ENCODE results near the gene ATG7. TPM values are rescaled to one million over a fixed set of nuclear protein-coding genes. Genes with fewer than 3 reads are reported as not detected.

The ATG7 gene
- total RNA-seq, 2 donors from 2014 or later, result 33.9 to 38.4 TPM

- Histone ChIP-seq H3K9ac (ENCODE audit: extremely low read depth, low read length, poor library complexity, severe bottlenecking) (no peak overlapping the region), H3K36me3 (ENCODE audit: control insufficient read depth, insufficient read depth, low read length) (no peaks in the 10 kb centered on the region), H3K9me3 (ENCODE audit: control insufficient read depth, low read length) (no peaks in the 10 kb centered on the region), H3K27me3 (ENCODE audit: control insufficient read depth, insufficient read depth, low read length, poor library complexity, severe bottlenecking) (no peaks in the 10 kb centered on the region), H3K27ac (ENCODE audit: low read depth, low read length) (no peak overlapping the region), H3K4me3 (ENCODE audit: low read length) (no peak overlapping the region), H3K4me1 (ENCODE audit: control insufficient read depth, insufficient read depth, low read length) (no peaks in the 10 kb centered on the region)
- Mint-ChIP-seq H3K27ac (no peak overlapping the region), H3K36me3 (ENCODE audit: low read depth) (peaks cover 12% of the 10 kb centered on the region), H3K4me3 (no peak overlapping the region), H3K4me1 (peaks cover 4% of the 10 kb centered on the region), H3K27me3 (ENCODE audit: insufficient read depth) (no peaks in the 10 kb centered on the region), H3K9me3 (no peaks in the 10 kb centered on the region)
- no peak for DNase-seq
- no peak for TF ChIP-seq CTCF (conservative IDR thresholded peaks at IDR 0.05)
- 93 to 95% methylated on average over 8 to 9 of the region's 9 CpGs for WGBS, 2 experiments (ENCODE audit: insufficient coverage in 1 of 2, insufficient read length in 1 of 2)
Observed at GRCh38 chr3:11549580-11550140, 277.5 kb downstream of the ATG7 start.

- Histone ChIP-seq H3K4me3 (ENCODE audit: low read length) (no peak overlapping the region), H3K27me3 (ENCODE audit: control insufficient read depth, insufficient read depth, low read length, poor library complexity, severe bottlenecking) (no peaks in the 10 kb centered on the region), H3K9me3 (ENCODE audit: control insufficient read depth, low read length) (no peaks in the 10 kb centered on the region), H3K27ac (ENCODE audit: low read depth, low read length) (no peak overlapping the region), H3K4me1 (ENCODE audit: control insufficient read depth, insufficient read depth, low read length) (no peaks in the 10 kb centered on the region), H3K9ac (ENCODE audit: extremely low read depth, low read length, poor library complexity, severe bottlenecking) (no peak overlapping the region), H3K36me3 (ENCODE audit: control insufficient read depth, insufficient read depth, low read length) (no peaks in the 10 kb centered on the region)
- TF ChIP-seq CTCF (conservative IDR thresholded peaks at IDR 0.05), result no peak
- DNase-seq, result no peak
- no peaks in the 10 kb centered on the region for H3K27me3 Mint-ChIP-seq (ENCODE audit: insufficient read depth)
- H3K4me3 Mint-ChIP-seq, result no peak overlapping the region
- no peaks in the 10 kb centered on the region for H3K4me1 Mint-ChIP-seq
- no peak overlapping the region for H3K27ac Mint-ChIP-seq
- no peaks in the 10 kb centered on the region for H3K9me3 Mint-ChIP-seq
- WGBS, 2 experiments (ENCODE audit: insufficient coverage in 1 of 2, insufficient read length in 1 of 2), result 94 to 95% methylated on average over 11 to 17 of the region's 17 CpGs
- peaks cover 12% of the 10 kb centered on the region for H3K36me3 Mint-ChIP-seq (ENCODE audit: low read depth)
Observed at GRCh38 chr3:11551036-11551435, 278.8 kb downstream of the ATG7 start.

GRCh38 chr3:11552289-11553264, 280.4 kb downstream of the ATG7 start:
- Histone ChIP-seq H3K9ac (ENCODE audit: extremely low read depth, low read length, poor library complexity, severe bottlenecking) (no peak overlapping the region), H3K9me3 (ENCODE audit: control insufficient read depth, low read length) (no peaks in the 10 kb centered on the region), H3K27me3 (ENCODE audit: control insufficient read depth, insufficient read depth, low read length, poor library complexity, severe bottlenecking) (no peaks in the 10 kb centered on the region), H3K27ac (ENCODE audit: low read depth, low read length) (peak overlapping the region; percentile 16), H3K4me1 (ENCODE audit: control insufficient read depth, insufficient read depth, low read length) (no peaks in the 10 kb centered on the region), H3K4me3 (ENCODE audit: low read length) (no peak overlapping the region), H3K36me3 (ENCODE audit: control insufficient read depth, insufficient read depth, low read length) (peaks cover 14% of the 10 kb centered on the region)
- Mint-ChIP-seq H3K36me3 (ENCODE audit: low read depth) (peaks cover 21% of the 10 kb centered on the region), H3K9me3 (no peaks in the 10 kb centered on the region), H3K4me3 (no peak overlapping the region), H3K27me3 (ENCODE audit: insufficient read depth) (no peaks in the 10 kb centered on the region), H3K4me1 (no peaks in the 10 kb centered on the region), H3K27ac (no peak overlapping the region)
- no peak for TF ChIP-seq CTCF (conservative IDR thresholded peaks at IDR 0.05)
- DNase-seq, result no peak
- WGBS, 2 experiments (ENCODE audit: insufficient coverage in 1 of 2, insufficient read length in 1 of 2), result 95% methylated on average over 11 to 16 of the region's 16 CpGs
